Chondrocyte (in vitro differentiated cells): Measurements from ENCODE around the gene GPC2. TPM values are rescaled to one million over a fixed set of nuclear protein-coding genes. Genes with fewer than 3 reads are reported as not detected.
"Not testable (repeated sequence)": the region's sequence is repeated elsewhere in the genome, so short reads cannot be mapped to it uniquely, and the experiment has no call there.

Source experiments
- DNase-seq: peaks from one replicate; pipeline ENCODE4 v3.0.0; 2021; ENCODE audit warnings: mixed read lengths, low spot score
- H3K27ac Mint-ChIP-seq: one replicate; pipeline ENCODE4 v1.8.0; 2021; ENCODE audit warnings: mild to moderate bottlenecking, moderate library complexity, mixed read lengths; ENCODE audit not compliant: unreplicated experiment
- H3K27me3 Mint-ChIP-seq: 2 replicates; pipeline ENCODE4 v1.8.0; 2021; ENCODE audit warnings: low read depth, mixed read lengths
- H3K36me3 Mint-ChIP-seq: 2 replicates; pipeline ENCODE4 v1.8.0; 2021; ENCODE audit warnings: low read depth, mixed read lengths
- H3K4me1 Mint-ChIP-seq: 2 replicates; pipeline ENCODE4 v1.8.0; 2021; ENCODE audit warnings: low read depth, mild to moderate bottlenecking, mixed read lengths
- H3K4me3 Mint-ChIP-seq: one replicate; pipeline ENCODE4 v1.8.0; 2021; ENCODE audit warnings: mild to moderate bottlenecking, moderate library complexity, mixed read lengths; ENCODE audit not compliant: unreplicated experiment
- H3K9me3 Mint-ChIP-seq: 2 replicates; pipeline ENCODE4 v1.8.0; 2021; ENCODE audit warnings: low read depth, mixed read lengths
- CTCF ChIP-seq: fragments of 200-600 bp; sonication (generic); IDR thresholded peaks from 2 replicates; pipeline ENCODE4 v1.5.0; 2021; ENCODE audit warnings: antibody characterized with exemption, mild to moderate bottlenecking, moderate library complexity
- total RNA-seq: library from RNA; stranded (reverse); gene quantifications from 3 replicates; pipeline ENCODE4 v1.2.1, GENCODE V29; 2021

The GPC2 gene
- total RNA-seq, 1 donor from 2014 or later, result 6.7 TPM

- no peak for DNase-seq
- peaks cover 9% of the 10 kb centered on the region for H3K36me3 Mint-ChIP-seq
- H3K4me3 Mint-ChIP-seq, result no peak overlapping the region
- no peaks in the 10 kb centered on the region for H3K9me3 Mint-ChIP-seq
- peak overlapping the region; percentile 49 for H3K27ac Mint-ChIP-seq
- TF ChIP-seq CTCF, result no peak
- peaks cover 39% of the 10 kb centered on the region for H3K4me1 Mint-ChIP-seq
- H3K27me3 Mint-ChIP-seq, result no peaks in the 10 kb centered on the region
Observed at GRCh38 chr7:100152404-100152803, 24.8 kb downstream of the GPC2 start.

GRCh38 chr7:100148559-100149328, 28.4 kb downstream of the GPC2 start, which contains the start of gene LAMTOR4:
LAMTOR4 (plus strand) TSS chr7:100148918; CDS start chr7:100148973, 55 bp downstream.
- Mint-ChIP-seq H3K9me3 (no peaks in the 10 kb centered on the region), H3K4me3 (peak within 1 kb of the TSS; percentile 97), H3K27me3 (no peaks in the 10 kb centered on the region), H3K4me1 (peaks cover 22% of the 10 kb centered on the region), H3K27ac (peak within 1 kb of the TSS; percentile 94), H3K36me3 (peaks cover 5% of the 10 kb centered on the region)
- TF ChIP-seq CTCF, result peak; percentile 4
- DNase-seq, result peak; percentile 99

GRCh38 chr7:100148225-100148558, 29.0 kb downstream of the GPC2 start:
- no peak for DNase-seq
- H3K27me3 Mint-ChIP-seq, result no peaks in the 10 kb centered on the region
- no peak for TF ChIP-seq CTCF
- peak overlapping the region; percentile 97 for H3K4me3 Mint-ChIP-seq
- H3K9me3 Mint-ChIP-seq, result no peaks in the 10 kb centered on the region
- peak overlapping the region; percentile 94 for H3K27ac Mint-ChIP-seq
- H3K4me1 Mint-ChIP-seq, result peaks cover 22% of the 10 kb centered on the region
- H3K36me3 Mint-ChIP-seq, result peaks cover 5% of the 10 kb centered on the region

- no peaks in the 10 kb centered on the region for H3K27me3 Mint-ChIP-seq
- H3K4me3 Mint-ChIP-seq, result no peak overlapping the region
- H3K4me1 Mint-ChIP-seq, result peaks cover 22% of the 10 kb centered on the region
- DNase-seq, result no peak
- TF ChIP-seq CTCF, result no peak
- H3K36me3 Mint-ChIP-seq, result peaks cover 2% of the 10 kb centered on the region
- H3K27ac Mint-ChIP-seq, result no peak overlapping the region
- no peaks in the 10 kb centered on the region for H3K9me3 Mint-ChIP-seq
Observed at GRCh38 chr7:100147278-100147677, 29.9 kb downstream of the GPC2 start.

GRCh38 chr7:100146350-100146749, 30.8 kb downstream of the GPC2 start:
- not testable (repeated sequence) for DNase-seq, H3K27me3 Mint-ChIP-seq, H3K27ac Mint-ChIP-seq, H3K36me3 Mint-ChIP-seq, H3K4me3 Mint-ChIP-seq, H3K9me3 Mint-ChIP-seq
- peaks cover 22% of the 10 kb centered on the region for H3K4me1 Mint-ChIP-seq

GRCh38 chr7:100142461-100142860, 34.7 kb downstream of the GPC2 start:
- Mint-ChIP-seq H3K36me3 (no peaks in the 10 kb centered on the region), H3K27ac (no peak overlapping the region), H3K27me3 (no peaks in the 10 kb centered on the region)

More at GRCh38 chr7:100142461-100142860, 34.7 kb downstream of the GPC2 start:
- H3K4me1 Mint-ChIP-seq, result no peaks in the 10 kb centered on the region
- TF ChIP-seq CTCF, result no peak
- H3K9me3 Mint-ChIP-seq, result no peaks in the 10 kb centered on the region
- H3K4me3 Mint-ChIP-seq, result no peak overlapping the region
- no peak for DNase-seq
